ENCODE data around the gene SLC7A14. TPM values are rescaled to one million over a fixed set of nuclear protein-coding genes. Genes with fewer than 3 reads are reported as not detected.

Gene SLC7A14
- total and polyA plus RNA-seq, 2 of the 4 experiments (the other 2 are of a cell fraction) = 2.7 to 6.8 TPM

DNA sequence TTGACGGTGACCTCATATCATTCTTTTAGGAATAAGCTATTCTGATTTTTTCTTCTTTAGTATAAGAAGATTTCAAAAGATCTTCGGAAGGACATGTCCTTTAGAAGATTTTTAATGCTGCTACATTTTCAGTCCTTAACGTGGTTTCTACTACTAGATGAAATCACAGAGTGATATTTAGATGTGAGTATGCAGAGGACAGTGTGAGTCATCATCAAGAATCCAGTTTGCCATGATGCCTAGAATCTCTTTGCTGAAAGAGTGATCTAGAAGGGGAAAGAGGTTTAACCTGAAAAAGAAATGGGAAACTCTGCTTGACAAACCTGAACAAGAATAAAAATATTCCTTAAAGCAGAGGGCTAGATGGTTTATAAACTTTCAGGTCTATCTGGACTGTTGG, 43.2 kb downstream of the SLC7A14 start:
- no peak overlapping the region for H2AK5ac ChIP-seq (ENCODE audit: low read depth, low read length)
- H3K36me3 ChIP-seq (ENCODE audit: control insufficient read depth, insufficient read depth, low read length) = no peaks in the 10 kb centered on the region
- TF ChIP-seq CHD1 (IDR thresholded peaks at IDR 0.05; ENCODE audit: low read depth, low read length) = no peak
- TF ChIP-seq FOS (IDR thresholded peaks at IDR 0.05; ENCODE audit: low read depth, low read length) = peak; percentile 33; the same call in 1 of the 2 replicates
- no peaks in the 10 kb centered on the region for H3K79me1 ChIP-seq (ENCODE audit: low read depth in 1 of 2, low read length in 2 of 2)
- BruUV-seq (replicated peaks) = no TSS peak
- H3K4me1 ChIP-seq (ENCODE audit: control insufficient read depth, insufficient read depth, low read length) = 0 out of 2 replicates have a peak, but pooled peaks cover 2% of the 10 kb centered on the region
- H2BK15ac ChIP-seq (ENCODE audit: low read depth, low read length) = no peak overlapping the region
- H2AFZ ChIP-seq (replicated peaks; ENCODE audit: low read length, poor library complexity) = no peak overlapping the region
- intact Hi-C loops (cut with micrococcal nuclease) = no loop called here
- no peaks in the 10 kb centered on the region for H4K20me1 ChIP-seq (ENCODE audit: insufficient read depth, low read length)
- H3K23ac ChIP-seq (ENCODE audit: low read depth, low read length) = no peak overlapping the region
- H3K4me3 ChIP-seq (ENCODE audit: insufficient read depth, low read depth, low read length) = no peak overlapping the region
- no peak overlapping the region for H4K91ac ChIP-seq (ENCODE audit: insufficient read depth, low read depth, low read length)
- no peak overlapping the region for H3K18ac ChIP-seq (ENCODE audit: low read depth, low read length)
- in situ Hi-C loops (cut with MboI; ENCODE audit: low sequenced_read_pairs) = no loop called here
- no peak overlapping the region for H2BK120ac ChIP-seq (ENCODE audit: low read depth, low read length)
- dilution Hi-C loops (cut with HindIII; ENCODE audit: low sequenced_read_pairs, unreplicated experiment) = no loop called here
- ChIA-PET CTCF (interaction anchor here (0.5 kb wide), 1 partner anchor 1360 kb away, joined by 3 read pairs; no protein-coding TSS in a partner anchor), POLR2A (ENCODE audit: unreplicated experiment) (no interaction called here)
- H4K8ac ChIP-seq (ENCODE audit: low read depth in 2 of 2, low read length in 2 of 2) = no peak overlapping the region
- H3K9ac ChIP-seq (ENCODE audit: low read depth, low read length) = no peak overlapping the region
- no peaks in the 10 kb centered on the region for H3K9me1 ChIP-seq (ENCODE audit: insufficient read depth, low read length)
- H3K14ac ChIP-seq (replicated peaks; ENCODE audit: low read depth, low read length) = 0 out of 2 replicates have a peak overlapping the region, but pooled peaks have one; percentile 14
- H2BK5ac ChIP-seq (ENCODE audit: low read depth, low read length, poor library complexity, severe bottlenecking) = no peak overlapping the region
- H2AK9ac ChIP-seq (replicated peaks; ENCODE audit: low read depth, low read length, poor library complexity) = no peak overlapping the region
- H3K27ac ChIP-seq (ENCODE audit: insufficient read depth, low read length) = no peak overlapping the region
- no peak overlapping the region for H4K5ac ChIP-seq (ENCODE audit: low read depth, low read length)
- no CpG with 5 or more reads among the region's 3 CpGs for WGBS, 2 experiments (ENCODE audit: extremely low coverage in 2 of 2, insufficient read length in 1 of 2)
- no peak overlapping the region for H3K4ac ChIP-seq (ENCODE audit: low read depth, low read length)
- ATAC-seq (ENCODE audit: low read depth) (peak; percentile 80), DNase-seq (peak; percentile 71)
- no peak overlapping the region for H2BK20ac ChIP-seq (ENCODE audit: low read depth, low read length)
- H3K56ac ChIP-seq (ENCODE audit: extremely low read depth, insufficient read depth, low read length) = no peak overlapping the region
- H3K4me2 ChIP-seq (ENCODE audit: low read depth, low read length) = no peak overlapping the region
- H3K9me3 ChIP-seq (ENCODE audit: control insufficient read depth, insufficient read depth, low read length) = no peaks in the 10 kb centered on the region
- peaks cover 2% of the 10 kb centered on the region; the same call in 1 of the 2 replicates for H3K27me3 ChIP-seq (ENCODE audit: control insufficient read depth, insufficient read depth, low read length)

Measured in IMR-90 (cell line).